ENCODE data around the gene NCEH1.
"Not testable (repeated sequence)": the region's sequence is repeated elsewhere in the genome, so short reads cannot be mapped to it uniquely, and the experiment has no call there.

Gene NCEH1, protein sequence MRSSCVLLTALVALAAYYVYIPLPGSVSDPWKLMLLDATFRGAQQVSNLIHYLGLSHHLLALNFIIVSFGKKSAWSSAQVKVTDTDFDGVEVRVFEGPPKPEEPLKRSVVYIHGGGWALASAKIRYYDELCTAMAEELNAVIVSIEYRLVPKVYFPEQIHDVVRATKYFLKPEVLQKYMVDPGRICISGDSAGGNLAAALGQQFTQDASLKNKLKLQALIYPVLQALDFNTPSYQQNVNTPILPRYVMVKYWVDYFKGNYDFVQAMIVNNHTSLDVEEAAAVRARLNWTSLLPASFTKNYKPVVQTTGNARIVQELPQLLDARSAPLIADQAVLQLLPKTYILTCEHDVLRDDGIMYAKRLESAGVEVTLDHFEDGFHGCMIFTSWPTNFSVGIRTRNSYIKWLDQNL

GRCh38 chr3:172710664-172711453, at the start of gene NCEH1:
Gene NCEH1 (minus strand): TSS chr3:172711067. CDS start chr3:172710984, 83 bp downstream.
- peak; percentile 60 to 74 for DNase-seq (ENCODE audit: extremely low read depth in 1 of 2, low read depth in 1 of 2)

DNA sequence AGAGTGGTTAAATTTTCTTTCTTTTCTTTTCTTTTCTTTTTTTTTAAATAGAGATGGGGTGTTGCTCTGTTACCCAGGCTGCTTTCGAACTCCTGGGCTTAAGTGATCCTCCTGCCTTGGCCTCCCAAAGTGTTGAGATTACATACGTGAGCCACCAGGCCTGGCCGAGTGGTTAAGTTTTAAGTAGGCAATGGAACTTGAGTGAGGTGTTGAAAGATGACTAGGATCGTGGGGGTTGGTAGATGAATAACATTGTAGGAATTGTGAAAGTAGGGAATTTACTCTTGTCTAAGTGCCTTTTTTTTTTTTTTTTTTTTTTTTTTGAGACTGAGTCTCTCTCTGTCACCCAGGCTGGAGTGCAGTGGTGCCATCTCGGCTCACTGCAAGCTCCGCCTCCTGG, 49.5 kb upstream of the NCEH1 start:
- not testable (repeated sequence) for DNase-seq (ENCODE audit: extremely low read depth in 1 of 2, low read depth in 1 of 2)

GRCh38 chr3:172753125-172753524, 42.3 kb upstream of the NCEH1 start:
- no peak for DNase-seq (ENCODE audit: extremely low read depth in 1 of 2, low read depth in 1 of 2)

- DNase-seq (ENCODE audit: extremely low read depth in 1 of 2, low read depth in 1 of 2) = no peak
Observed at GRCh38 chr3:172752651-172753050, 41.8 kb upstream of the NCEH1 start.

DNA sequence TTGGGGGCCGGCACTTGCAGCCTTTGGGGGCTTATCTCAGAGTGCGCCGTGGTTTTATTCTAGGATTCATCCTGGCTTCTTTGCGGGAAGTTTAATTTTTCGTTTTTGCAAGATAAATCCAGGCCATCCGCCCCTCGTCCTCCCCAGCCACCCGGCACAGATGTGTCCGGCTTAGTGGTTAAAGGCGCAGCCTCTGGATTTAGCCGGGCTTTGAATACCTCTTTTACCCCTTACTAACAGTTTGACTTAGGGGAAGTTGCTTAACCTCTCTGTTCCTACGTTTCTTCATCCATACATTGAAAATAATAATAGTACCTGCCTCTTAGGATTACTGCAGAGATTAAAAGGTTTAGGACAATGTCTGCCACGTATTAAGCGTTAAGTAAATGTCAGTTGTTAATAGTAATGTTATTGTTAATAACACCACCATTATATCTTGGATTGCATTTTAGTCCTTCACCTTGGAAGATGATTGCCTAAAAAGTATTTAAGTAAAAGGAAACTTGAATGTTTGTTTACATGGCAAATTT, 40.4 kb upstream of the NCEH1 start:
- no peak for DNase-seq (ENCODE audit: extremely low read depth in 1 of 2, low read depth in 1 of 2)

- peak; percentile 89 to 97 for DNase-seq (ENCODE audit: extremely low read depth in 1 of 2, low read depth in 1 of 2)
Observed at GRCh38 chr3:172750368-172751174, 39.7 kb upstream of the NCEH1 start, which contains the start of gene ECT2. Gene ECT2 (plus strand): TSS chr3:172750726. CDS start chr3:172754531, 3,805 bp downstream.

GRCh38 chr3:172750069-172750367, 39.2 kb upstream of the NCEH1 start:
- DNase-seq (ENCODE audit: extremely low read depth in 1 of 2, low read depth in 1 of 2) = no peak

GRCh38 chr3:172749230-172749965, 38.5 kb upstream of the NCEH1 start:
- no peak for DNase-seq (ENCODE audit: extremely low read depth in 1 of 2, low read depth in 1 of 2)

GRCh38 chr3:172746475-172746874, 35.6 kb upstream of the NCEH1 start:
- DNase-seq (ENCODE audit: extremely low read depth in 1 of 2, low read depth in 1 of 2) = no peak

GRCh38 chr3:172739462-172739861, 28.6 kb upstream of the NCEH1 start:
- DNase-seq (ENCODE audit: extremely low read depth in 1 of 2, low read depth in 1 of 2) = no peak

DNA sequence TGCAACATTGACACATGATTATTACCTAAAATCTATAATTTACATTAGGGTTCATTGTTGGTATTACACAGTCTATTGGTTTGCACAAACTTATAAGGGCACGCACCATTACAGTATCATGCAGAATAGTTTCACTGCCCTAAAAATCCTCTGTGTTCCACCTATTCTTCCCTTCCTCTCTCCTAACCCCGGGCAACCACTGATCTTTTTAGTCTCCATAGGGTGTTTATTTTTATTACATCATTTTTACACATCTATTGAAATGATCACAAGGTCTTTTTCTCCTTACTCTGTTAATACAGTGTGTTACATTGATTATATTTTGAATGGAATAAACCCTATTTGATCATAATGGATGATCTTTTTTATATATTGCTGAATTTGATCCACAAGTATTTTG, 24.1 kb upstream of the NCEH1 start:
- DNase-seq (ENCODE audit: extremely low read depth in 1 of 2, low read depth in 1 of 2) = no peak

- no peak for DNase-seq (ENCODE audit: extremely low read depth in 1 of 2, low read depth in 1 of 2)
Observed at GRCh38 chr3:172726380-172726779, 15.5 kb upstream of the NCEH1 start.

GRCh38 chr3:172722536-172723040, 11.7 kb upstream of the NCEH1 start:
- not testable (repeated sequence) for DNase-seq (ENCODE audit: extremely low read depth in 1 of 2, low read depth in 1 of 2)

DNA sequence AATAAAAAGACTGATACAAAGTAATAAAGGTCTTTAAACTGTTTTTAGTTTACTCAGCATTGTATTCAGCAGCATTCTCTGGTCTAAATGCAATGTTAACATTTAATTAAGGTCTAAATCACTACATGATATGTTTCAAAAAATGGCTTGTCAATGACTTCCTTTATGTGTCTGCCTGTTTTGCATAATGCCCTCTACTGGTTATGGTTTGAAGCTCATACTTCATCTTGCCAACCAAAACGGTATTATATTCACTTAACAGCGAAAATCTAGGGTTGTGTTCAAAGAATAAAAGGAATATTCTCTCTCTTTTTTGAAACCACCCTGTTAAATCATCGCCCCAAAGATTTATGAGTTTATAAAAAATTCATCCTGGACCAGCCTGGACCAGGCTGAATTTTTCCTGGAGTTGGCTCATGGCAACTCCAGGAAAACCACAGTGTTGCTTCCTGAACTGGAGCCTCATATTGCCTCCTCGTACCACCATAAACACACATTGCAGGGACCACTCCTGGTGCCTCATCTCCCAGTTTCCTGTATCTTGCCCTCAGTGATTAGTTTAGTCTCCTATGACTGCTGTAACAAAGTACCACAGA, 6.7 kb upstream of the NCEH1 start:
- DNase-seq (ENCODE audit: extremely low read depth in 1 of 2, low read depth in 1 of 2) = no peak

DNA sequence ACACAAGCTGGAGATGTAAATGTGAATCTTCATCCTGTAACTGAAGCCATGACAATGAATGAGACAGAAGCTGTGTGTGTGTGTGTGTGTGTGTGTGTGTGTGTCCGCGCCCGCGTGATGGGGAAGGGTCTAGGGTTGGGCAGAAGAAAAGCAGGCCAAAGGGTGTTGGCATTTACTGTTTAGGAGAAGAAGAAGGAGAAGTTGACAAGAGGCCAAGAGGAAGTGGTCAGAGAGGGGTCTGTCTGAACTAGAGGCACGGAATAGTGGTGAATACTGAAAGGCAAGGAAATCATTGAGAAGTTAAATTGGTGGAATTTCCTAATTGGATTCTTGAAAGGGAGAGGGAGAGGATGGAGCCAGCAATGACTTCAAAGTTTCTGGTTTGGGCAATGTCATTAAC, 5.6 kb upstream of the NCEH1 start:
- no peak for DNase-seq (ENCODE audit: extremely low read depth in 1 of 2, low read depth in 1 of 2)

- no peak for DNase-seq (ENCODE audit: extremely low read depth in 1 of 2, low read depth in 1 of 2)
Observed at GRCh38 chr3:172713316-172713715, 2.4 kb upstream of the NCEH1 start.

DNA sequence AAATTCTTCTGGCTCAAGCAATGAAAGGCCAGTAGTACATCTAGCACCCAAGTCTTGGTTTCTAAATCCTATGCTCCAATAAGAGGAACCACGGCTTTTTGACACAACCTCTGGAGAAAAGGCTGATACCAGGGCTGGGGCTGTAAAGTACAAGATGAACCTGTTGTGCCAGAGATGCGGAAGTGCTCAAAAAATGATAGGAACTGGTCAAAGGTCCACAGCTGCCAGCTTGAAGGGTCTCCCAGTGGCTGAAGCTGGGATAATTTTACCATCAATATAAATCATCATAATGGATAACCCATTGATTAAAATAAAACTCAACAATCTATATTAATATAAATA, 558 bp upstream of the NCEH1 start:
- DNase-seq (ENCODE audit: extremely low read depth in 1 of 2, low read depth in 1 of 2) = no peak

DNA sequence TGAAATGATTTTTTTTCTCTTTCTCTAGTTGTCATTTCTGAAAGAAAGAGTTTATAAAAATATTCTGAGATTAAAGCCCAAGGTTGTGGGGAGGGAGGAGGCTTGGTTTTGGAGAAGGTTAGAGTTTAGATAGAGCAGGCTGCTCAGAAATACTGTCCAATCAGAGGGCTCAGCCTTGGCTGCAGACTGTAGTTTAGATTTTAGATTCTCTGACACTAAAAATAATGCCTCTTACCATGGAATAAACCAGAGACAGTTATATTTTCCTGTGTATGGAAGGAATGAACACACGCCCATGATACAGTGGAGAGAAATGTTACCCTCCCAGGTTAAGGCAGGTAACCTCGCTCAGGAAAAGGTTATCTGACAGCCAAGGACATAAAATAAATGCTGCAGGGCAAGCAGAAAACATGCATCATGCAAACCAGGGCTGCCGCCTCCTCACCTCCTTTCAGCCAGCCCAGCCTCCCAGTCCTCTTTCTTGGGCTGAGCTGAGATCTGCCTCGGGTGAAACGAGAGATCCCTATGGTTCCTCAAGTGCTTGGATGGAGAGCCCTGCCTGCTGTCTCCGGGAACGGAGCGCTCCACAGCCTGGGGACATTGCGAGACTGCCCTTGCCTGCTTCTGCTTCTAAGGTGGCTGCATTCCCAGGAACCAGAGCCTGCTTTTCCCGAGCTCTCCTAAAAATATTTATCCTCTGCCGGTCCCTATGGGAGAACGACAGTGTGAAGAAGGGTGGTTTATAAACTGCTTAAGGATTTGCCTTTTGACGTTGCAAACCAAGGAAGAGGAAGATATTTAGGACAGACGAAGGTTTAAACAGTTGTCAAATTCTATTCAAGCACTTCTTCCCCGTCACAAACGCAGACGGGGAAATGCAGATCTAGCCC, 848 bp downstream of the NCEH1 start:
- no peak for DNase-seq (ENCODE audit: extremely low read depth in 1 of 2, low read depth in 1 of 2)
